Stimulated activated naive CD4-positive, alpha-beta T cell (primary cell): ENCODE data around the gene CHKA.
A peak's percentile ranks its signal among the peaks of the same experiment; 100 is the strongest.

ENCODE experiments used
- DNase-seq, 6 experiments: peaks; one replicate each; lab custom pipeline; 2025; lab: John Stamatoyannopoulos, UW

Gene CHKA

GRCh38 chr11:68044145-68044813, 76.9 kb downstream of the CHKA start:
- no peak for DNase-seq

- no peak for DNase-seq
Observed at GRCh38 chr11:68043349-68044144, 77.6 kb downstream of the CHKA start.

- no peak for DNase-seq
Observed at GRCh38 chr11:68043029-68043348, 78.2 kb downstream of the CHKA start.

DNA sequence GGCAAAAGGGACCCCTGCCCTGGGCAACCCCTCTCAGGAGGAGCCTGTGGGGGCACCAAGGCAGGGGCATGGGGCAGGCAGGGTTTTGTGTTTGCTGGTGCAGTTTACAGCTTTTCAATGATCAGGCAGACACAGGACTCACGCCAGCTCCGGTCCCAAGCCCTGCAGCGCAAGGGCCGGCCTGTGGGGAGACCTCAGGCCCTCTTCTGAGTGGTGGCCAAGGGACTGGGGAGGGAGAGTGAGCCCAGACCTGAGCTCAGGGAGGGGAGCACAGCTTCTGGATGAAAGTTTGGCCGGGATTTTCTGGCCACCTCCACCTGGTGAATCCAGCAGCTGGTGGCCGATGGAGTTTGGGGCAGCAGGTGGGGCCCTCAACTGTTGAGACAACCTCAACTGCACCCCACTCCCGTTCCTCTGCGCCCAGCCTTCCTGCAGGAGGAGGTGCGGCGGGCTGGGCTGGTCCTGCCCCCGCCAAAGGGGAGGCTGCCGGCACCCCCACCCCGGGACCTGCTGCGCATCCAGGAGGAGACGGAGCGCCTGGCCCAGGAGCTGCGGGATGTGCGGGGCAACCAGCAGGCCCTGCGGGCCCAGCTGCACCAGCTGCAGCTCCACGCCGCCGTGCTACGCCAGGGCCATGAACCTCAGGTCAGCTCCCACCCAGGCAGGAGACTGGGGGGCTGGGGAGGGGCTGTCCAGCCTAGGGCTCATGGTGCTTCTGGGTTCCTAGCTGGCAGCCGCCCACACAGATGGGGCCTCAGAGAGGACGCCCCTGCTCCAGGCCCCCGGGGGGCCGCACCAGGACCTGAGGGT, 78.8 kb downstream of the CHKA start:
- no peak for DNase-seq

DNA sequence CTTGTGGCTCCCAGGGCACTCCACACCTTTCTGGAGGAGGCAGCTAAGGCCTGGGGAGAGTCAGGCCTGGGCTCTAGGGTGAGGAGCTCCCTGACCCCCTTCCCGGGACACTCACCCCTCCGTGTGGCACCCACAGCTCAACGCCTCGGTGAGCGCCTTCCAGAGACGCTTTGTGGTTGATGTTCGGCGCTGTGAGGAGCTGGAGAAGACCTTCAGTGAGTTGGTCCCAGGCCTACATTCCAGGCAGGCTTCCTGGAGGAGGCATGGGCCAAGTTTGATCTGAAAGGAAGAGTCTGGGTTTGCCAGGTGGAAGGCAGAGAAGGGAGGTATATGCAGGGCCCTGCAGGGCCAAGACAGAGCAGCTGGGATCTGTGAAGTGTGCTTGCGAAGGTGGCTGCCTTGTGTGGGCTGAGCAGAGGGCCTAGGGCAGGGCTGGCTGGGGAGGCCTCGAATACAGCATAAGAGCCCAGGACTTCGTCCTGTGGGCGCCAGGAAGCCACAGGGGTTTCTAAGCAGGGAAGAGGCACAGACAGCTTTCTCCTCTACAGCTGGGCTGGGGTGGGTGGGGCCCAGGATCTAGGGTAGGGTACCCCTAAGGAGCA, 79.5 kb downstream of the CHKA start:
- no peak for DNase-seq

DNA sequence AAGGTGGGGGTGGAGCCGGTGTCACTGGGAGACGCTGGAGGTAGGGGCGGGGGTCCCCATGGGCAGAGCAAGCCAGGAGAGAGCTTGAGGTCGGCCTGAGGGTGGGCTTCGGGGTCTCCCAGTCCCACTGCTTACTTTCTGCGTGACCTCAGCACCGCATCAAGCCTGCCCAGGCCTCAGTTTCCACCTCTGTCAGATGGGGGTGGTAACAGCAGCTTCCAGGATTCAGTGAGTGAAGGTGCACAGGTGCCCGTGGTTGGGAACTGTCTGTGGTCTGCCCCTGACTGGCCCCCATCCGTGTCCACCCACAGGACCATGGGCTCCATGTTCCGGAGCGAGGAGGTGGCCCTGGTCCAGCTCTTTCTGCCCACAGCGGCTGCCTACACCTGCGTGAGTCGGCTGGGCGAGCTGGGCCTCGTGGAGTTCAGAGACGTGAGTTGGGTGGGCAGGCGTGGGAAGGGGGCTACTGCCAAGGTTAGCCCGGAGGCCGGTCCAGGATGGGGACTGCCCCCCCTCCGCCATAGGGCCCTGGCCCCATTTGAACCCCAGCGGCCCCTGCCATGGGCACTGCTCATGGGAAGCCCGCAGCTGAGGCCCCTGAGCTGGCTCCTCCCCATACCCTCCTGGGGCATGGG, 80.1 kb downstream of the CHKA start:
- DNase-seq, result no peak

DNA sequence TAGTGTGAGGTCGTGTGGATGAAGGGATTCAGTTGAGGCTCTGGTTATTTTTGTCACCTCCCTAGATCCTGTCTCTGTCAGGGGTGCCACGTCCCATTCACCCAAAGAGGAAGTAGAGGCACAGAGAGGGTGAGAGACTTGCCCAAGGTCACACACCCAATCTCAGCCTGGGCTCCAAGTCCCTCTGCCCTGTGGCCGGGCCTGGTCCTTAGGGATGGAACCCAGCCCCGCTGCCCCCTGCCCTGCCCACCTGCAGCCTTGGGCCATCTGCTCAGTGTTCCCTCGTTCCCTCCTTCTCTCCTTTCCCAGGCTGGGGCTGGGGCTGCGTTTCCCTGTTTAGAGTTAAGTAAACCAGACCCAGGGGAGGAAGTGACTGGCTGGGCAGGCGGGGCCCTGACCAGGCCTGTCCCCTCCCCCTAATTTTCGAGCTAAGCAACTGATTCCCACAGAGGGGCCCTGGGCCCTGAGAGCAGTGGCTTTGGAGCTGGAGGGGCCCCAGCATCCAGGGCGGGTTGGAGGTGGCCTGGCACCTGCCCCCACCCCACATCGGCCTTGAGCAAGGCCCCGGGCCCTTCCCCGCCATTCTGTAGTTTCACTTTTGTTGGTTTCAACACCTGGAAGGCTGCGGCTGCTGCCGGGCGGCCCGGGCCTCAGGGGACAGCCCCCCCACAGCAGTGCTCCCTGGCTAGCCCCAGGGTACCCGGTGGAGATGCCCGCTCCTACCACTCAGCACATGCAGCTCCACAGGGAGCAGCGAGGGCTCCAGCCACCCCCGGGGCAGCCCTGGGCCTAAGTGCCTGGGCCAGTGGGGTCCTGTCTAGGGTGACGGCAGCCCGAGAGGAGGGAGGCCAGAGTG, 80.9 kb downstream of the CHKA start:
- DNase-seq, result peak in 5 of 6 experiments; percentile 17 to 72 (median 48)

DNA sequence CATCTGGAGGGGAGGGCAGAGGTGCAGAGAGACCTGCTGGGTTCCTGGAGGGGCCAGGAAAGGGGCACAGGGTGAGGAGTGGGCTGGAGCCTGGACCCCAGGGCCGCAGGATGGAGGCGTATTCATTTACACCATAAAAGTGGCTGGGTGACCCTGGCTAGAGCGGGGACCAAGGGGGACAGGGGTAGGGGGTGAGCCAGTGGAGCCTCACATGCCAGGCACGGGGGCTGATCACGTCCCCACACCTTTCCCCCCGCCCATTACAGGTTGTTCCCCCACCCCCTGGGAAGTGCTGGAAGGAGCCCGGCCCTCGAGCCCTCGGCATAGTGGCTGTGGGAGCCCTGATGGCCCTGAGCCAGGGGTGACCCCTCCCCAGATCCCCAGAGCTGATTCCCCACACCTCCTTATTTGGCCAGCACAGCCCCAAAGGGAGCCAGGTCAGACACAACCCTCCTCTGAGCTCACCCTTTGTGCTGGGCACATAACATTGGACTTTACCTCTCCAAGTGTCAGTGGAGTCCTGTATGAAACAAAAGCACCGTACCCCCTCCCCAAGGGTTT, 81.6 kb downstream of the CHKA start:
- DNase-seq, result peak in 1 of 6 experiments; percentile 27

DNA sequence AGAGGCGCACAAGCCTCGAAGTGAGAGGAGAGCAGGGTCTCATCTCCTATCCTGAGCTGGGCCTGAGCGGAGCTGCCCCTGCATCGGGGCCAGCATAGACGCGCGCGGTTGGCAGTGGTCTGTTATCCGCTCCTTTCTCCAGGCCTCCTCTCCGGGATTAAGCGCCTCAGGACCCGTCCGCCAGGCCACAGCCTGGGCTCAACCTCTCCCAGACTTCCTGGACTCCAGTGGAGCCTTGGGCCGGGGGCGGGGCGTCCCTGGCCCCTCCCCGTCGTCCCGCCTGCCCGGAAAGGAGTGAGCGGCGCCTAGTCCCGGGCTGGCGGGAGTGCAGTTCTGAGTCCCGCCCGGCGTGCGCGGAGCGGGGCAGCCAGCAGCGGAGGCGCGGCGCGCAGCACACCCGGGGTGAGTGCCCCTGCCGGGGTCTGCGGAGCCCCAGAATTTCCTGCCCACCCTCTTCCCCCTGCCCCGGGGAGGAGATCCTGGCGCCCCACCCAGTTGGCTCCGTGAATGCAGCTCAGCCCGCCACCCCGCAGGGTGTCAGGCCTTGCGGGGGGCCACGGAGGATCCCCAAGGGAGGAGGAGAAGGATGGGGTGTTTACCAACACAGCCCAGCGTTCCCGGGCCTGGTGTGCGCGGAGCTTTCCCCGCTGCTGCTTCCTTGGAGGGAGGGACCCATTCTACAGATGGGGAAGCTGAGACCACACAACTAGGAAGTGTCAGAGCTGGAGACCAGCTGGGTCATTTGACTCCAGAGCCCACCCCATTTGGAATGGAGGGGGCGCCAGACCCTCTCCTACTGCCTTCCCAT, 82.3 kb downstream of the CHKA start, which contains the start of gene TCIRG1:
TCIRG1 (plus strand) TSS at position 308 of the 808 bp plus-strand sequence. CDS start 2,247 bp downstream, outside the sequence.
- peak; percentile 15 to 61 (median 38) for DNase-seq

DNA sequence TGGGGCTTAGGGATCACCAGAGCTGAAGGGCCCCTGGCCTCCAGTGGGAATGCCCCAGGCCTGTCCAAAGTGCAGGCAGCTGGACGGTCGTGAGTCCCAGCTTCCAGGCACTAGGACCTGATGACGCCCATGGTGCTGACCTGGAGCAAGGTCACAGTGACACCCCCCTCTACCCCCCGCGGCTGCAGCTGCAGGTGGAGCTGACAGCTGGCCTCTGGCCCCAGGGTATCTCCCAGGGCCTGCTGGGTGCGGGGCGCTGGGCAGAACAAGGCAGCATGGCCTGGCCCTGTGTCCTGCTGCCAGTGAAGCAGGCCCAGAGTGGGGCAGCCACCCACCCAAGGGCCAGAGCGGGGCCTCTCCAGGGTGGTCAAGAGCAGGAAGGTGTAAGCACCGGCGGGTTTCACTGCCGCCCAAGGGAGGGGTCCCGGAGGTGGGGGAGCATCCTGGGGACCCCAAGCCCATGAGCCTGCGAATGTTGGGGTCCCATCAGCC, 82.9 kb downstream of the CHKA start:
- DNase-seq, result no peak

GRCh38 chr11:68037411-68038225, 83.6 kb downstream of the CHKA start:
- DNase-seq, result no peak

DNA sequence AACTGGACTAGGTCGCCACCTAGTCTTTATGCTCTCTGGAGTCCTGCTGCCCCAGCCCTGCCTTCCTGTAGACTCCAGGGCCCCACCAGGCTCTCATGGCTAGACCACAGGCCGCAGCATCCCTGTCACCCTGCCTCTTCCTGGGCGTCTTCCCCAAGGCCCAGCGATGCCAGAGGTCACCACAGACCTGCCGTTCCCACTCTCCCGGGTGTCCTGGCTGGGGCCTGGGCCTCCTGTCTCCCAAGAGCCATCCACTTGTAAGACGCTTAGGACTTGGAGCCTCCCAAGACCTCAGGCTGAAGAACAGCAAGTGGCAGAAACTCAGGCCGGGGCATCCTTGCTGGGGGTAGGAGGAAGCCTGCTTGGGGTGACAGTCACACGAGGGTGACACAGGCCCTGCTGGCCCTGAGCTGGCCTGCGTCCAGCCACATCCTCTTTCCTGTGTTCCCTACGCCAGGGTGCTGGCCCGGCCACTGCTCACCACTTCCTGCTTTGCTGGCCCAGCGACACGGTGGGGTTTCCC, 84.4 kb downstream of the CHKA start:
- no peak for DNase-seq

DNA sequence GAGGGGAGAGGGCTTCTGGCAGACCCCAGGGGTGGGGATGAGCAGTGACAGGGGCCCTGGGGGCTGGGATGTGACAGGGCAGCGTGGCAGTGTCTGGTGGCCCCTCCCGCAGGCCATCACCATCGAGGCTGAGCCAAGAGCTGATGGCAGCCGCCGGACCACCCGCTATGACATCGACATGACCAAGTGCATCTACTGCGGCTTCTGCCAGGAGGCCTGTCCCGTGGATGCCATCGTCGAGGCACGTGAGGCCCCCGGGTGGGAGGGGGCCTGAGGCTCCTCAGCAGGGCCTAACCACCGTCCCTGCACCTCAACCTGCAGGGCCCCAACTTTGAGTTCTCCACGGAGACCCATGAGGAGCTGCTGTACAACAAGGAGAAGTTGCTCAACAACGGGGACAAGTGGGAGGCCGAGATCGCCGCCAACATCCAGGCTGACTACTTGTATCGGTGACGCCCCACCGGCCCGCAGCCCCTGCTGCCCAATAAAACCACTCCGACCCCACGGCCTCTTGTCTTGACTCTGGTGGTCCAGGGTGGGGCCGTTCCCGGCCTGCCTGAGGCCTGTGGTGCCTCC, 85.0 kb downstream of the CHKA start:
- DNase-seq, result no peak

DNA sequence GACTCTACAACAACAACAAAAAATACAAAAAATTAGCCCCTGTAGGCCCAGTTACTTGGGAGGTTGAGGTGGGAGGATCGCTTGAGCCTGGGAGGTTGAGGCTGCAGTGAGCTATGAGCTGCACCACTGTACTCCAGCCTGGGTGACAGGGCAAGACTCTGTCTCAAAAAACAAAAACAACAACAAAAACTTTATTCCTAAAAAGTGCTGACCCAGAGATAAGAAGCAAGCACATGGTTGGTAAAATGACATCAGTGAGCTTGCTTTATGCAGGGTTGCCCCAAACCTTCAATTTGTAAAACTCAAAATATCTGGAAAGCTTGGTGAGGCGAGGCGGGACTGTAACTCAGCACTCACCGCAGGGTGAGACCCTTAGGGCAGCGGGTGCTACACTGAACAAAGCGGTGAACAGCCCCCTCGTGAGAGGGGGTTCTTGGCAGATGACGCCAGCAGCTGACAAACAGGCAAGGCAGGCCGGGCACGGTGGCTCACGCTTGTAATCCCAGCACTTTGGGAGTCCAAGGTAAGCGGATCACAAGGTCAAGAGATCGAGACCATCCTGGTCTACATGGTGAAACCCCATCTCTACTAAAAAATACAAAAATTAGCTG, 85.8 kb downstream of the CHKA start:
- no peak for DNase-seq

GRCh38 chr11:68033708-68034045, 87.5 kb downstream of the CHKA start:
- no peak for DNase-seq

DNA sequence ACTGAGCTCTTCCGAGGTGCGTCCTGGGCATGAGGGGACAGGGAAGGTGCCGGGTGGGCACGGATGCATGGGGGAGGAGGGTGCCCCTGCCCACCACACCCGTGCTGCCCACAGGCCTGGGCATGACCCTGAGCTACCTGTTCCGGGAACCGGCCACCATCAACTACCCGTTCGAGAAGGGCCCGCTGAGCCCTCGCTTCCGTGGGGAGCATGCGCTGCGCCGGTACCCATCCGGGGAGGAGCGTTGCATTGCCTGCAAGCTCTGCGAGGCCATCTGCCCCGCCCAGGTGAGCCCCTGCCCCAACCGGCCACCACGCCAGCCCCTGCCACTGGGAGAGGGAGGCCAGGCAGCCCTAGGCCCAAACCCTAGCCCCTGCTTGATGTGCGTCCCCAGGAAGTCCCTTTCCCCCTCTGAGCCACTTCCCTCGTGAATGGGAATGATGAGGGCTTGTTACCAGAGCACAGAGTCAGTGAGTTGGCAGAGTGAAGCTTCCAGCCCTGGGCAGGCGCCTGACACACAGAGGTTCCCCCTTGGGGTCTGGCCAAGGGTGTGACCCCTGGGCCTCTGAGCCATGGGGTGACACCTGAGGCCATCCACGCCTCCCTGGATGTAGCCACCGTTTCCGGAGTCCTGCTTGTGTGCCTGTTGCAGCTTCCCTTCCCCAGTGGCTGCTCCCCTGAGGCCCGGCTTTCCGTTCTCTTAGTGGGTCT, 88.0 kb downstream of the CHKA start:
- DNase-seq, result no peak

- no peak for DNase-seq
Observed at GRCh38 chr11:68032003-68032402, 89.2 kb downstream of the CHKA start.
